ENCODE measurements around the gene JMJD8.

The JMJD8 gene

DNA sequence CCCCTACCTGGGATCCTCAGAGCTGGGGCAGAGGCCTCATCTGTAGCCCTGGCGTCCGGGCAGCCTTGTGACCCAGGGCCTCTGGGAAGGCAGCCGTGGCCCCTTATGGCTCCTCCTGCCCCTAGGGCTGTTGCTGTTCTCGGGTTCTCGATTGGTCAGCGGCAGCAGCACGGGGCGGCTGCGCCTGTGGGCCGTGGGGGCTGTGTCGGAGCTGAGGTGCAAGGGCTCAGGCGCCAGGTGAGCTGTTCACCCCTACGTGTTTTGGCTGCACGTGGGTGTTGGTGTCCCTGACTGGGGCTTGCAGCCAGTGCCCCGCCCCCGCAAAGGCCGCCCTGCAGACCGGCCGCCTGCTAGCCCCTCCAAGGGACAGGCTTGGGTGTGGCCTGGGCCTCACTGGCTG, 22.0 kb downstream of the JMJD8 start:
- no peak overlapping the region for H3K4me3 ChIP-seq (ENCODE audit: low read length)
- DNase-seq (ENCODE audit: low read depth): no peak
- no peak for TF ChIP-seq CTCF (IDR thresholded peaks at IDR 0.05; ENCODE audit: insufficient read depth, low read depth, low read length, missing control alignments)

GRCh38 chr16:661184-661821, 22.8 kb downstream of the JMJD8 start:
- DNase-seq (ENCODE audit: low read depth): no peak
- TF ChIP-seq CTCF (IDR thresholded peaks at IDR 0.05; ENCODE audit: insufficient read depth, low read depth, low read length, missing control alignments): no peak
- H3K4me3 ChIP-seq (ENCODE audit: low read length): no peak overlapping the region

GRCh38 chr16:660459-661183, 23.5 kb downstream of the JMJD8 start:
- H3K4me3 ChIP-seq (ENCODE audit: low read length): no peak overlapping the region
- peak; percentile 59 for TF ChIP-seq CTCF (IDR thresholded peaks at IDR 0.05; ENCODE audit: insufficient read depth, low read depth, low read length, missing control alignments)
- DNase-seq (ENCODE audit: low read depth): peak; percentile 84

DNA sequence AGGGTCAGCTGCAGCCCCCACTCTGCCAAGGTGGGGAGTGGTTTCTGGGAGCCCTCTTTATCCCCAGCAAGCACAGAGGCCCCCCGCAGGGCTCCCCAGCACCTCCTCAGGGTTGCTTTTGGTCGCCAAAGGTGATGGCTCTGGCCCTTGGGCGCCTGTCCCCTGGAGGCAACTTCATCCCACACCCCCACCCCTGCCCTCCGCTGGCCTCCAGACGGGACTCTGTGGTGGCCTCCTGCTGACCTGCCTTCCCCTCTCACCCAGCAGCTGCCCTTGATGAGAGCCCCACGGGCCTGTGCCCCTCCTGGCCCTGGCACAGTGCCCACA, 24.0 kb downstream of the JMJD8 start:
- DNase-seq (ENCODE audit: low read depth): no peak
- no peak for TF ChIP-seq CTCF (IDR thresholded peaks at IDR 0.05; ENCODE audit: insufficient read depth, low read depth, low read length, missing control alignments)
- H3K4me3 ChIP-seq (ENCODE audit: low read length): no peak overlapping the region

DNA sequence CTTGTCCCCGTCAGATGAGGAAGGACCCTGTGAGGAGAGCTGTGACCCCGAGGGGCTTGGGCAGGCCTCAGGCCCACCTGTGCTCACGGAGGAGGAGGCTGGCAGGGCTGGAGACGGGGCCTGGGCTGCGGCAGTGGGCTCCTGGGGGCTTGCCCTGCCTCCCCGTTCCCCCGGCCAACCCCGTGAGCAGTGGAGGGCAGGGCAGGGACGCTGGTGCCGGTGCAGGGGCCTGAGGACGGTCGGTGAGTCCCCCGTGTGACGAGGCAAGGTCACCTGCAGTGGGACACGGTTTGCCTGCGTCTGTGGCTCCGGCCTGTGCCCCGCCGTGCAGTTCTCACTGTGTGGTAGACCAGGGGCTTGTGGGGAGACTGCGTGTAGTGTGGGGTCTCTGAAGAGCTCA, 24.5 kb downstream of the JMJD8 start:
- H3K4me3 ChIP-seq (ENCODE audit: low read length): no peak overlapping the region
- no peak for DNase-seq (ENCODE audit: low read depth)
- TF ChIP-seq CTCF (IDR thresholded peaks at IDR 0.05; ENCODE audit: insufficient read depth, low read depth, low read length, missing control alignments): no peak

GRCh38 chr16:658679-659571, 25.2 kb downstream of the JMJD8 start:
- no peak for TF ChIP-seq CTCF (IDR thresholded peaks at IDR 0.05; ENCODE audit: insufficient read depth, low read depth, low read length, missing control alignments)
- DNase-seq (ENCODE audit: low read depth): no peak
- no peak overlapping the region for H3K4me3 ChIP-seq (ENCODE audit: low read length)
